Measurements from ENCODE around the gene BCKDHA. TPM values are rescaled to one million over a fixed set of nuclear protein-coding genes. Genes with fewer than 3 reads are reported as not detected.

The BCKDHA gene
- total and polyA plus RNA-seq, 2 of the 4 experiments (the other 2 are of a cell fraction): 7.6 to 7.7 TPM

DNA sequence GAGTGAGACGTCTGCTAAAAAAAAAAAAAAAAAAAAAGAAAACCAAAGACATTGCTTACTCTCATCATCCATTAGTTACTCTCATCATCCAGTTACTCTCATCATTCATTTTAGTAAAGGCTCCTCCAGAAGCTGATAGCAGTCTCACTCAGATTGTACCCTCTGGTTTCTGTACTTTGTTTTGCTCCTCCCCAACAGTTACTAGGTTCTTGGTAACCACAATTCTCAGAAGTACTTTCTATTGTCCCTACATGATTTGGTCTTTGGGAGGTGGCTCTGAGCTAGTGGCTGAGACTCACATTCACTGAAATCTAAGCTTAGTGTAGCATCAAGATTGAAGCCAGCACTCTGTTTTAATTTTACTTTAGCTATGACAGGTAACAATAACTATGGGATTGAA lies 59.6 kb downstream of the BCKDHA start:
- Histone ChIP-seq H2AK5ac (ENCODE audit: low read depth, low read length) (no peak overlapping the region), H2BK20ac (ENCODE audit: low read depth, low read length) (no peak overlapping the region), H3K4me2 (ENCODE audit: low read depth, low read length) (no peak overlapping the region), H4K91ac (ENCODE audit: insufficient read depth, low read depth, low read length) (no peak overlapping the region), H3K23ac (ENCODE audit: low read depth, low read length) (no peak overlapping the region), H3K79me1 (ENCODE audit: low read depth in 1 of 2, low read length in 2 of 2) (no peaks in the 10 kb centered on the region), H3K9me1 (ENCODE audit: insufficient read depth, low read length) (no peaks in the 10 kb centered on the region), H3K9ac (ENCODE audit: low read depth, low read length) (no peak overlapping the region), H4K5ac (ENCODE audit: low read depth, low read length) (no peak overlapping the region), H3K9me3 (ENCODE audit: control insufficient read depth, insufficient read depth, low read length) (no peaks in the 10 kb centered on the region), H2AFZ (replicated peaks; ENCODE audit: low read length, poor library complexity) (no peak overlapping the region), H2BK120ac (ENCODE audit: low read depth, low read length) (no peak overlapping the region), H3K4ac (ENCODE audit: low read depth, low read length) (no peak overlapping the region), H2BK15ac (ENCODE audit: low read depth, low read length) (no peak overlapping the region), H3K27me3 (ENCODE audit: control insufficient read depth, insufficient read depth, low read length) (no peaks in the 10 kb centered on the region; the same call in 1 of the 2 replicates), H3K14ac (replicated peaks; ENCODE audit: low read depth, low read length) (no peak overlapping the region), H3K56ac (ENCODE audit: extremely low read depth, insufficient read depth, low read length) (no peak overlapping the region), H3K27ac (ENCODE audit: insufficient read depth, low read length) (no peak overlapping the region), H3K4me3 (ENCODE audit: insufficient read depth, low read depth, low read length) (no peak overlapping the region), H4K8ac (ENCODE audit: low read depth in 2 of 2, low read length in 2 of 2) (no peak overlapping the region), H2AK9ac (replicated peaks; ENCODE audit: low read depth, low read length, poor library complexity) (no peak overlapping the region), H3K18ac (ENCODE audit: low read depth, low read length) (no peak overlapping the region), H2BK5ac (ENCODE audit: low read depth, low read length, poor library complexity, severe bottlenecking) (no peak overlapping the region), H3K4me1 (ENCODE audit: control insufficient read depth, insufficient read depth, low read length) (no peaks in the 10 kb centered on the region), H3K36me3 (ENCODE audit: control insufficient read depth, insufficient read depth, low read length) (no peaks in the 10 kb centered on the region), H4K20me1 (ENCODE audit: insufficient read depth, low read length) (no peaks in the 10 kb centered on the region)
- DNase-seq: no peak
- no TSS peak for BruUV-seq (replicated peaks)
- CTCF ChIA-PET: interaction anchor here (1.2 to 1.8 kb wide), 2 partner anchors 8 to 115 kb away, joined by 4 read pairs; no protein-coding TSS in a partner anchor
- POLR2A ChIA-PET (ENCODE audit: unreplicated experiment): no interaction called here
- intact Hi-C loops (cut with micrococcal nuclease) (no loop called here), dilution Hi-C loops (cut with HindIII; ENCODE audit: low sequenced_read_pairs, unreplicated experiment) (no loop called here), in situ Hi-C loops (cut with MboI; ENCODE audit: low sequenced_read_pairs) (no loop called here)
- TF ChIP-seq ELK1 (IDR thresholded peaks at IDR 0.05; ENCODE audit: borderline replicate concordance, low read depth, low read length): no peak
- TF ChIP-seq RAD21 (IDR thresholded peaks at IDR 0.05; ENCODE audit: low read length): no peak
- TF ChIP-seq BHLHE40 (IDR thresholded peaks at IDR 0.05; ENCODE audit: low read depth, low read length): no peak
- TF ChIP-seq SMC3 (IDR thresholded peaks at IDR 0.05; ENCODE audit: low read depth, low read length): no peak
- TF ChIP-seq MAFK (IDR thresholded peaks at IDR 0.05; ENCODE audit: low read depth, low read length): no peak
- no peak for TF ChIP-seq POLR2A (IDR thresholded peaks at IDR 0.05; ENCODE audit: low read depth, low read length)
- TF ChIP-seq CHD1 (IDR thresholded peaks at IDR 0.05; ENCODE audit: low read depth, low read length): no peak
- no peak for TF ChIP-seq FOS (IDR thresholded peaks at IDR 0.05; ENCODE audit: low read depth, low read length)
- no peak for TF ChIP-seq MAZ (IDR thresholded peaks at IDR 0.05; ENCODE audit: borderline replicate concordance, low read depth, low read length)
- TF ChIP-seq NFE2L2 (IDR thresholded peaks at IDR 0.05; ENCODE audit: low read depth, low read length): no peak
- no peak for TF ChIP-seq CEBPB (IDR thresholded peaks at IDR 0.05; ENCODE audit: low read depth, low read length)
- TF ChIP-seq USF2 (IDR thresholded peaks at IDR 0.05; ENCODE audit: low read depth, low read length): no peak
- no peak for TF ChIP-seq RFX5 (IDR thresholded peaks at IDR 0.05; ENCODE audit: low read depth, low read length)
- TF ChIP-seq MXI1 (IDR thresholded peaks at IDR 0.05; ENCODE audit: borderline replicate concordance, low read depth, low read length): no peak
- no peak for TF ChIP-seq RCOR1 (IDR thresholded peaks at IDR 0.05; ENCODE audit: insufficient replicate concordance, low read length)
- TF ChIP-seq, protein P1, sequence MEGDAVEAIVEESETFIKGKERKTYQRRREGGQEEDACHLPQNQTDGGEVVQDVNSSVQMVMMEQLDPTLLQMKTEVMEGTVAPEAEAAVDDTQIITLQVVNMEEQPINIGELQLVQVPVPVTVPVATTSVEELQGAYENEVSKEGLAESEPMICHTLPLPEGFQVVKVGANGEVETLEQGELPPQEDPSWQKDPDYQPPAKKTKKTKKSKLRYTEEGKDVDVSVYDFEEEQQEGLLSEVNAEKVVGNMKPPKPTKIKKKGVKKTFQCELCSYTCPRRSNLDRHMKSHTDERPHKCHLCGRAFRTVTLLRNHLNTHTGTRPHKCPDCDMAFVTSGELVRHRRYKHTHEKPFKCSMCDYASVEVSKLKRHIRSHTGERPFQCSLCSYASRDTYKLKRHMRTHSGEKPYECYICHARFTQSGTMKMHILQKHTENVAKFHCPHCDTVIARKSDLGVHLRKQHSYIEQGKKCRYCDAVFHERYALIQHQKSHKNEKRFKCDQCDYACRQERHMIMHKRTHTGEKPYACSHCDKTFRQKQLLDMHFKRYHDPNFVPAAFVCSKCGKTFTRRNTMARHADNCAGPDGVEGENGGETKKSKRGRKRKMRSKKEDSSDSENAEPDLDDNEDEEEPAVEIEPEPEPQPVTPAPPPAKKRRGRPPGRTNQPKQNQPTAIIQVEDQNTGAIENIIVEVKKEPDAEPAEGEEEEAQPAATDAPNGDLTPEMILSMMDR (conservative IDR thresholded peaks at IDR 0.05; ENCODE audit: low read depth, low read length): no peak
- WGBS, 2 experiments (ENCODE audit: extremely low coverage in 2 of 2, insufficient read length in 1 of 2): no CpG with 5 or more reads among the region's 1 CpG
- ATAC-seq (ENCODE audit: low read depth): no peak
